GM18502 (cell line): Measurements from ENCODE around the gene CADPS2.

Experiments used
- ATAC-seq: cut with Tn5 transposase; IDR thresholded peaks from one replicate; pipeline ENCODE4 v1.9.1; 2021; ENCODE audit warnings: mild to moderate bottlenecking; ENCODE audit not compliant: unreplicated experiment, poor library complexity

The CADPS2 gene

DNA sequence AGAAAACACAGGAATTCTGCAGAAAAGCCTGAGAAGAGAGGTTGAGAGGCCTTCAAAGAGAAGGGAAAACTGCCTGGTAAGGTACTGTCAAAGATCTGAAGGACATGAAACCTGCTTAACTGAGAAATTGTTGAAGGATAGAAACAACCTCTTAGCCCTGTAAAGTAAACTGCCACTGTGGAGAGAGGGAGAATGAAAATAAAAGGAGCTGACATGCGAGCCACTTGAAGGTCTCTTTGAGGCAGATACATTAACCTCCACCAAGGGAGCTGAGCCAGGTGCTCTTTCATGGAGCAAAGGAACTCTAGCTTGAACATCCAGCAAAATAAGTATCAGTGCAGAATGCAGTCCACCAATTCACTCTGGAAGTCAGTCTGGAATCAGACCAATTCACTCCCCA is 472.9 kb downstream of the CADPS2 start:
- ATAC-seq, result no peak

DNA sequence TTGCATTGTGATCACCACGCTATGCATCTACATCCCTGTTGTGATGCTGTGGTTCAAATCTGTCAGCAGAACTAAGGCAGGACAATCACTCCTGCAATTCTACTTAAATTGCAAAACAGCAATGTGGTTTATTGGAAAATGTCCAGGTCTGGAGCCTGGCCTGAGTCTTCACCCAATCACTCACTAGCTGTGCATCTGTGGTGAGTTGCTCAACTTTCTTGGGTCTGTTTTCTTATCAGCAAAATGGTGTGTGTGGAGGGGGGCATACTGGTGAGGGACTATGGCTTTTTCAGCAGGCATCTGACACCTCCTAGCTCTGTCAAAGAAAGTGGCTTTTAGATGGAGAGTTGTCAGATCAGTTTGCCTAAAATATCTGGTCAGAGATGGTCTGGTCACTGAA is 473.4 kb downstream of the CADPS2 start:
- ATAC-seq, result no peak

DNA sequence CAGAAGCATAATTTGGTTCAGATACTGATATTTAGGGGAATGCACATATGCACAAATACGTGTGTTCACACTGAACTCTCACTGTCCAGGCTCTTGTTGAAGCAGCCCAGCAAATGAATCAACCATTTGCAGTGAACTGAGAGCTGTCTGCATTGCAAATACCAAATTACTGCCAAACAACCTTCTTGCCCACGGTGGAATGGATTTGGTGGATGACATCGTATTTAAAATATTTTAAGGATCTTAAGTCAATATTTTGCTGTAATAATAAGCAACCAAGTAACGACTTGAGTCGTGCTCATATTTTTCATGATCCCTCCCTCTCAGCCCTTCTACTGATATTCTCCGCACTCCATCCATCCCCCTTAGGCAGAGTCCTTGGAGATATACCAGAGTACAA is 473.8 kb downstream of the CADPS2 start:
- ATAC-seq, result no peak

DNA sequence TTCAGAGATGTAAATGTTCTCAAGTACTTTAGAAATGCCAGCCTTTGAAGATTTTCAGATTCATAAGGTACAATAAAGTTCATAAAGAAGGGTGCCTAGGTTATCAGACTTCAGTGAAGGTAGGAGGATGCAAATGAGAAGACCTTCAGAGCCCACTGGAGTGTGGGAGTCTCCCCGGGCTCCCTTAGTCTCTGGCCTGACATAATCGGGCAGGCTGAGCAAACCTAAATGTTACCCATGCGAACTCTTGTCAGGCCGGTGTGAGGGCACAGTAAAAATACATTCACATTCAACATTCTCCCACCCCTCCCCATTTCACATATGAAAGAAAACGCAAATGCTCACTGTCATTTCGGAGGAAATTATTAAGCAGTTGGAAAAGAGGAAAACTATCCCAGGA is 479.1 kb downstream of the CADPS2 start:
- no peak for ATAC-seq

DNA sequence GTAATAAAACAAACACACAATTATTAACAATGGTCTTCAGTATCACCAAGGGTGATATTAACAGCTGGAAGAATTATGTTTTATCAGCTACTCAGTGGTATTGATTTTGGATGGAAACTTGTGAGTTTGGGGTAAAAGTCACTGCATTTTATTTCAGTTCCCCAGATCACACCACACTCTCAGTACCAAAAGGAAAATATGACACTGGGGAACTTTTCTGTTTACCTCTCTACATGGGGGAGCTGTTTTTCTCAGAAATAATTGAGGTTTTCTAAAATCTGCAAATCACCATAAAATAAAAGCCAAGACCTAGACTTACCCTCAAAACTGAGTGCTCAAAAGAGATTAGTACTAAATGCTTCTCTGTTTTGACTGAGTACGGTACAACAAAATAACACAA is 483.1 kb downstream of the CADPS2 start:
- no peak for ATAC-seq

DNA sequence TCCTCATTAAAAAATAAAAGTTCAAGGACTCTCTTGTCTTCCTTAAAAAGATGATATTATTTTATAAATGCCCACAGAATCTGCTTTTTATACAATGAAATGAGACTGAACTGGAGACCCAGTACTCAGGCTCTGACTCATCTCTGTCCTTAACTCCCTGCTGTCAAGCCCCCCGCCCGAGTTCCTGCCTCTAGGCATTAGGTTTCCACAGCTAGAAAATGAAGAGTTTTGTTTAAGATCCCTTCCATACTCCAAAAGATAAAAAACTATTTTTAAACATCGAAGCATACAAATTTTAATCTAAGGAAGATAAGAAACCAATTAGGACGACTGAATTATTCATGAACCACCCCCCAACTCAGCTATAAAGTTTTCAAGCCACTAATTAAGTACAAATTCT is 484.0 kb downstream of the CADPS2 start:
- ATAC-seq, result no peak

DNA sequence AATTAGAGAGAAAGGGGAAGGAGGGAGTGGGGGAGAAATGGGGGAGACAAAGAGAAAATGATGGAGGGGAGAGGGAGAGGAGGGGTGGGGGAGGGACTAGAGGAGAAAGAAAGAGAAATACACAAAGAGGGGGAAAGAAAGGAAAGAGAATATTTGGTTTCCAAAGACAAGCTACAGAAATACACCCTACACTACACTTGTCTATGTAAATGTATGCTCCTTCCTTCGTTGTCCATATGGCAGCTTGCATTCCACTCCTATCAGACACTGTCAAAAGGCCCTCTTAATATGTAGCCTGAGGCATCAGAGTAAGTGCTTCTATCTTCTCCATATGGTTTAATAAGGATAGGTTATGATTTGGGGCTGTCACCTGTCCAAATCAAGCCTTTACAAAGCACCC is 488.9 kb downstream of the CADPS2 start:
- ATAC-seq, result no peak

DNA sequence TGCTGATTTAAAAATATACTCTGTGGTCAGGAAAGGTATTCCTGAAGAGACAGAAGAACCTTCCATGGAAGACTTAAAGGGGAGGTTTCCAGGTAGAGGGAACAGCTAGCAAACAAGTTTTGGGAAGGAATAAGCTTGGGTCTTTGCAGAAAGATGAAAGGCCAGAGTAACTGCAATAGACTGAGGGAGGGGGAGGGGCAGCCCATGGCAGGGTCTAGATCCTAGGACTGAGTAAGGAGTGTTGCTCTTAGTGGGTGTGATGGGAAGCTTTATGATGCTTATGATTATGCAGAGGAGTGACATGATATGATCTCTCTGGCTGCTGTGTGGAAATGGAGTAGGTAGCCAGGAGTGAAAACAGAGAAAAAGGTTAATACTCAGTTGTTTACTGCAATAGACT is 491.7 kb downstream of the CADPS2 start:
- no peak for ATAC-seq

DNA sequence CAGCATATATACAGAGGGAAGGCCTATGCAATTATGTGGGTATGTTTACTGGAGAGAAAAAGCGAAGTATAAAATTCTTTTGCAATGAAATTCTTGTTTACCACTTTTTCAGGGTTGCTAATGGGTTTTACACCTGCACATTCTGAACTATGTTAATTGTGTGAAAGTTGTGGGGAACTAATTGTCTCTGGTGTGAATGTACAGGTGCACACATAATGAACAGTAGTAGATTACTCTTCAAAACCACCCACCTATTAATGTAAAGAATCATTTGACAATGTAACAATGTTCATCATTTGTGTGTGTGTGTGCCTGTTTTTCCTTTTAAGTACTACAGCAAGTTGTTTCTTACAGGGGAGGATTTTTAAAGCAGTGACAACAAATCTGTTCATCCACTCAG is 501.7 kb downstream of the CADPS2 start:
- ATAC-seq, result no peak

DNA sequence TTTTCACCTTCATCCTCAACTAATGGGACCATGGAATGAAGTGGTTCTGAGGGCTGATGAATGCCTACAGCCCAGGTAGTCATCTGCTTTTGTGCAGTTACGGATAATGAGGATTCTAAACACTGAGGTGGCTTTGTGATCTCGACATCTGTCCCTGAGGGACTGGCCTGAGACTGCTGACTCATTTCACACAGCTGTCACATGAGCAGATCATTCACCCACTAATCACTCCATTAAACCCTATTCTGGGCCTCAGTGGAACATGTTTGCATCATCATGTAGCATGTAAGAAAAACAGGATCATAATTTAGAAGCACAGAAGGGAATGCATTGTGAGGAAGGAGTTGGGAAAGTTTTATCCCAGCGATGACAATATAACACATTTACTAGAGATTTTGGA is 502.3 kb downstream of the CADPS2 start:
- peak; percentile 92 for ATAC-seq

DNA sequence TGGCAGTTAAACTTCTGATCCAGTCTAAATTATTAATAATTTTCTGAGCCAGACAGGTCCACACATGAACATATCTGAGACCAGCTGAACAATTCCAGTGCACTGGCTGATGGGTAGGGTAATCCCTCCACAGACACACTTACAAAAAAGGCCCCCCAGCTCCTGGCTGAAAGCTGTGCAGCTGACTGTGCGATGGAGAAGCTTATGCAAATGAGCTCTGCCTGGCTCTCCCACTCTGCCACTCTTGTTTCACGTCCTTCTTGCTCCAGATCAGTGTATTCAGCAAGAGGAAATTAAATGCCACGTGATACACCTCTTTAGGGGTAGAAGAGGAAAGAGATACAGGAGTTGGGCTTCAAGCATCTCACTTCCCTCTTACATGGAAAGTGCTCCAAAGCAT is 505.3 kb downstream of the CADPS2 start:
- ATAC-seq, result no peak

DNA sequence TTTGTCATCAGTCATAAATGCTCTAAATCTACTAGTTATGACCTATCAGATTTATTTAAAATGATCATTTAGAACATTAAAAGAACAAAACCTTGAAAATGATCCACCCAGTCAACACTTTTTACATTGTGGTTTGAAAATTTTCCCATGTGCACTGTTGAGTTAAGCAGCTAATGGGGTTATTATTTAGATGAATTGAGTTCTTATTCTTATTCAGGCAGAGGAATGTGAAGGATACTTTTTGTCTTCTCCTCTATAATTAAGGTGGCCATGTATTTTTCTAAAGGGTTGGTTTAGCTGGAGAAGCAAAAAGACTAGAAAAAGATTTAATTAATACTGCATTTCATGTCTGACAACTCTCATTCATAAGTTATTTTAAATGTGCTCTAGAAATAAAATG is 506.8 kb downstream of the CADPS2 start:
- ATAC-seq, result no peak

DNA sequence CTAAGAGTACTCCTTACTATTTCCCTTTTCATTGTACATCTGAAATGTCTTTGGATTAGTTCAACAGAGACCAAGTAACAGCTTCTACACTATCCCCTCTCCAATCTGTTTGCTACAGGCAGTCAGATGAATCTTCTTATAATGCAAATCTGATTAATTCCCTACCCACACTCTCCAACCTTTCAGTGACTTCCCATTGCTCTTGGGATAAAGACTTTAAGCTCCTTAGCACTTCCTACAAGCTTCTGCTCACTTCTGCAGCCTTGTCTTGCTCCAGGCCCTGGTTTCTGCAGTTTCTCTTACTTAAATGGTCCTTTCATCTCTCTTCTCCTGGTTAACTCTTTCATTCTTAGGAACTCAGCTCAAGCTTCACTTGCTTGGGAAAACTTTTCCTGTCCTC is 516.5 kb downstream of the CADPS2 start:
- ATAC-seq, result no peak

DNA sequence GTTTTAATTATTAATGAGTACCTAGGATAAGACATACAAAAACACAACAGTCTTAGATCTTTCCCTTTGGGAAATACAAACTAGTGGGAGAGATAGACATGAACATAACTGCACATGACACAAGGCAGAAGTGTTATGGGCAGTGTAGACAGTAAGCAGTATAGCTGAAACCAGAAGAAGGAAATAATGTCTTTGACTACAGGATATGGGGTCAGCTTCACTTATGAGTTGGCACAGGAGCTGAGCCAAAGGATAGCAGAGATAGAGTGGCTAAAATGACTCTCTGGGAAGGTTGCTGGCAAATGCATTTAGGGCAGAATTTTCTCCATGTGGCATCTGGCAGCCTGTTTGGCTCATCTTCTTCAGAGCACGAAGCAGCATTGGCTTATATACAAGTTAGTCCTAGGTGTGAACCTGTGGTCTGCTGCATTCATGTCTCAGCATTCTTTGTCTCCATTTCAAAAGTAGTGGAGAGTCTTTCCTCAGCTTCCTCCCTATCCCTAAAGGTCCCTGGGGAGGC is 521.4 kb downstream of the CADPS2 start:
- no peak for ATAC-seq

DNA sequence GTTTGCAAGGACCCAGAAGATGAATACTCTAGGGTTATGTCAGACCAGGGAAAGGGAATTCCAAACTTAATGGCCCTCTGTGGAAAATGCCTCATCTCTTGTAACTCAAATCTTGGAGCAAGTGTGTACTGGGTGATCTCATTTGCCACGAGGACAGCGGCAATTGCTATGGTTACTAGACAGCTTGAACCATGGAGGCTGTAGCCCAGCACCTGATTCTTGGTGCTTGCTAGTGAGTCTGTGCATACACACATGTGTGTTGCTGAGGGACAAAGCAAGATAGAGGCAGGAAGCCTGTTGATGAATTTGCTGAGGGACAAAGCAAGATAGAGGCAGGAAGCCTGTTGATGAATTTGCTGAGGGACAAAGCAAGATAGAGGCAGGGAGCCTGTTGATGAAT is 523.1 kb downstream of the CADPS2 start:
- no peak for ATAC-seq

DNA sequence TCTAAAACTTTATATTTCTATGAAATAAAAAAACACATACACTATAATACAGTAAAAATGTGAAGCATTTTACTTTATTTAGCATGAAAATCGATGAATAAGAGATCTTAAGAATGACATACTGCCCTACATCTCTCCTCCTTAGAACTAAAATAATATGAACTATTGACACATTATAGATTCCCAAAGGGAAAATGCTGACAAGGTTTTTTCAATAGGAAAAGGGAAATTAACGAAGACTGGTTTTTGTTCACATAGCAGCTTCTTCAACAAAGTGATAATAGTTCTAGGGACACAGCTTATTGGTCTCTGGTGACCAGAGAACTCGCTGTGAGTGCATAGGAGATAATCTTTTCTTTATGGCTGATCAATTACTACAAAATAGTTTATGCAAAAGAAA is 523.8 kb downstream of the CADPS2 start:
- no peak for ATAC-seq

DNA sequence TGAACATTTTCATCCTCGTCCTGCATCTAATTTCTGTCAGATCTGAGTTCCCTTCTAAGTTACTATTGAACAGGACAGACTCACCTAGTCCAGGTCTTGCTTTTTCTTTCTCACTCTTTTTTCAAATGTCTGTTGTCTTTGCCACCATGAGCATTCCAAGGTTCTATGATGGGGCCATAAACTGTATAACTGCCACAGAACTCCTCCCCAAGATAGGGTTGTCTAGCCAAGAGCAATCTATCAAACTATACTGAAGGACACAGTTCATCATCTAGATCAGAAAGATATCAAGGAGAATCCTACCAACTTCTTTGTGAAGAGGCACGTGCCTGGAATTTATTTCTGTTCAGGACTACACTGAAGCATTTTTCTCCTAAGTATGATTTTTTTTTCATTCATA is 531.6 kb downstream of the CADPS2 start:
- no peak for ATAC-seq

DNA sequence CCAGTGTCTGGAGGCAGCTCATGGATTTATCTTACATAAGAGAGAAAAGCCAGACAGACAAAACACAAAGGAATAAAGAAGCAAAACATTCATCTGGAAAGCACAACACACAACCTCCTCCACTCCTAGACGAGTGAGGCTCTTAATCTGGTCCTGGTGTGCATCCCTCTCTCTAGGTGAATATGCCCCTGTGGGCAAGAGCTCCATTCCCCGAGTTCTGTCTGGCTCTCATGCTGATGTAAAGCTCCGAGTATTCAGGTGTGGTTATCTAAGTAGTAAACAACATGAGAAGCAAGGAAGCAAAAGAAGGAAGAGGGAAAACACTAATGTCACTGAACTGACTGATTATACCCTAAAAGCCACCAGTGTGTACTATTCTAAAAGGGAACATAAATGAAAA is 533.8 kb downstream of the CADPS2 start:
- ATAC-seq, result no peak

DNA sequence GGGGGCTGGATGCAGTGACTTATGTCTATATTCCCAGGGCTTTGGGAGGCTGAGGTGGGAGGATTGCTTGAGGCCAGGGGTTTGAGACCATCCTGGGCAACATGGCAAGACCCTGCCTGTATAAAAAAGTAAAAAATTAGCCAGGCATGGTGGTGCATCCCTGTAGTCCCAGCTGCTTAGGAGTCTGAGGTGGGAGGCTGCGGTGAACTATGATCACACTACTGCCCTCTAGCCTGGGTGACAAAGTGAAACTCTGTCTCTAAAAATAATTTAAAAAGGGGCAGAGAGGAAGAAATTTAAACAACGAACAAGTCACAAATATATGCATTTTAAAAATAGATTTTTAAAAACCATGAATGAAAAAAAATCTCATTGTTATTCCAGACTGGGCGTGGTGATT is 535.6 kb downstream of the CADPS2 start:
- no peak for ATAC-seq

DNA sequence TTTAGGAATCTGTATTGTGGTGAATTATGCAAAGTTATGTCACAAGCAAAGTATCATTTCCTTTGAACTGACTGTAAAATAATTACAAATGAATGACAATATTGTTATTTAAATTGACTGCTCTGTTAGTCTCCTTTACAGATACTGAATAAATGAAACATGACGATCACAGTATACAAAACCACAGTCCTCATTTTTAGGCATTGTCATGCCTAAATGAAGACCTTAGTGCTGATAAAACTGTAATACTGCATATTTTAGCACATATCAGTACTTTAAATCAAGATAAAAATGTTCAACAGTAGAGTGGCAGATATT is 542.0 kb downstream of the CADPS2 start:
- no peak for ATAC-seq

DNA sequence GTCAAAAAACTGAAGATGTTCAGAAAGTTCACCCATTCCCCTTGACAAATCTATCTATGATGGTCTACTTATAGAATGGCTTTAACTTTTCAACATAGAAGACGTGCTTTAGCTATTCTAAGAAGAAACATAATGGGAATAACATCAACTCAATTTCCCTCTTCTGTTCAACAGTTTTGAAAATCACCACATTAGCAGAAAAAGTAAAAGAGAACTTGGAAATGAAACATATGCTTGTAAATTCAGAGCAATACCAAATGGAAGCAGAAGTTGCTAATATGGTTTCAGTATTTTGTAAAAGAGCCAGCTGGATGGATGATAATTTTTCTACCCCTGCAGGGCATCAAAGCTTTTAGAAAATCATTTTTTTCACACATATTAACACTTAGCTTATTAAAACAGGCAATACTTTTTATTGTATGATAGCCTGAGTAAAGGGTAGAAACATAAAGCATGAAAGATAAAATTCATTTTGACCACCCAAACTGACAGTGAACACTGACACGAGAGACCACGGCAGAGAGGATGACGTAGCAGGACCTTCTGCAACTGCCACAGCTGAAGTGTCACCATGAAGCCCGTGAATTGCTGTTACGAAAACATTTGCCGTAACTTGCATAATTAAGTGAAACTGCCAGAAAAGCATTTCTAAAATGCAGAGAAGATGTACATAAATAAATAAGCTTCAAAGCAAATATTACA is 542.5 kb downstream of the CADPS2 start:
- ATAC-seq, result no peak

DNA sequence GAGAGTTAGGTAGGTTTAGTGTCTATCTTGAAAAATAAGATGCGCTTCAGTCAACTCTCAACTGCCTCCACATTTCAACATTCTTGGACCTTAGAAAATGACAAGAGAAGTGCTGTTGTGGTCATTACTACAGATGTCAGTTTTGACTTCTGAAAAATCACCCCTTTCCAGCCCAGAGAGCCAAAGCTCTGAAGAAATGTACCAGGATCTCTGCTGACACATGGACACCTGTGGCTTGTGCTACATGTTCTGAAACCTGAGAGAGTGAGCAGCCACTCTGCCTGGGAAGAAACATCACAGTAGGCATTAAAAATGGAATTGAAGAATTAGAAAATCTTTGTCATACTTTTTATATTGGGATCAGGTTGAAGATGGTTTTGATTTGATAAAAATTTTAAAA is 545.8 kb downstream of the CADPS2 start:
- ATAC-seq, result no peak
